H9 (cell line): ENCODE measurements around the gene VPS72. TPM values are rescaled to one million over a fixed set of nuclear protein-coding genes. Genes with fewer than 3 reads are reported as not detected.

Experiments
- DNase-seq: peaks from one replicate; pipeline ENCODE4 v3.0.0-alpha.2; 2017
- H2AFZ ChIP-seq: one replicate; pipeline ENCODE4 v1.6.1; 2013; ENCODE audit warnings: mild to moderate bottlenecking, low read length, control low read depth, moderate library complexity
- H2AK5ac ChIP-seq: 2 replicates; pipeline ENCODE4 v1.6.1; 2013; ENCODE audit warnings: low read length, control low read depth, mixed read lengths; ENCODE audit not compliant: insufficient read length
- H2BK120ac ChIP-seq: one replicate; pipeline ENCODE4 v1.6.1; 2013; ENCODE audit warnings: low read depth, mild to moderate bottlenecking, low read length, control low read depth, inconsistent platforms; ENCODE audit not compliant: poor library complexity, severe bottlenecking
- H2BK12ac ChIP-seq: 2 replicates; pipeline ENCODE4 v1.6.1; 2013; ENCODE audit warnings: low read length, control low read depth, mixed read lengths, low read depth; ENCODE audit not compliant: insufficient read length
- H2BK15ac ChIP-seq: 2 replicates; pipeline ENCODE4 v1.6.1; 2013; ENCODE audit warnings: low read depth, low read length, control low read depth
- H2BK20ac ChIP-seq: one replicate; pipeline ENCODE4 v1.6.1; 2013; ENCODE audit warnings: low read depth, mild to moderate bottlenecking, low read length, control low read depth, inconsistent platforms; ENCODE audit not compliant: poor library complexity, severe bottlenecking
- H2BK5ac ChIP-seq: 2 replicates; pipeline ENCODE4 v1.6.1; 2013; ENCODE audit warnings: low read length, control low read depth, mixed read lengths; ENCODE audit not compliant: insufficient read length
- H3K14ac ChIP-seq: 2 replicates; pipeline ENCODE4 v1.6.1; 2013; ENCODE audit warnings: low read length, control low read depth; ENCODE audit not compliant: insufficient read depth
- H3K18ac ChIP-seq: 2 replicates; pipeline ENCODE4 v1.6.1; 2013; ENCODE audit warnings: low read depth, mild to moderate bottlenecking, mixed read lengths, low read length, control low read depth; ENCODE audit not compliant: insufficient read length
- H3K23ac ChIP-seq: 2 replicates; pipeline ENCODE4 v1.6.1; 2013; ENCODE audit warnings: low read length, control low read depth, mixed read lengths, low read depth; ENCODE audit not compliant: insufficient read length
- H3K23me2 ChIP-seq: 2 replicates; pipeline ENCODE4 v1.6.1; 2013; ENCODE audit warnings: low read depth, mild to moderate bottlenecking, mixed read lengths, low read length, control low read depth; ENCODE audit not compliant: insufficient read length, poor library complexity, severe bottlenecking
- H3K27ac ChIP-seq: 2 replicates; pipeline ENCODE4 v1.5.1; 2013; ENCODE audit warnings: low read length, control low read depth, mixed read lengths, low read depth; ENCODE audit not compliant: insufficient read length
- H3K27me3 ChIP-seq: 2 replicates; pipeline ENCODE4 v1.6.1; 2013; ENCODE audit warnings: low read length, control low read depth, inconsistent platforms; ENCODE audit not compliant: insufficient read depth
- H3K4ac ChIP-seq: 2 replicates; pipeline ENCODE4 v1.6.1; 2013; ENCODE audit warnings: low read depth, mild to moderate bottlenecking, control low read depth, inconsistent platforms, low read length, moderate library complexity
- H3K4me1 ChIP-seq: 2 replicates; pipeline ENCODE4 v1.6.1; 2013; ENCODE audit warnings: low read length, control low read depth, inconsistent platforms; ENCODE audit not compliant: insufficient read depth
- H3K4me2 ChIP-seq: 2 replicates; pipeline ENCODE4 v1.6.1; 2013; ENCODE audit warnings: low read length, control low read depth, mixed read lengths; ENCODE audit not compliant: insufficient read length, insufficient read depth
- H3K56ac ChIP-seq: 2 replicates; pipeline ENCODE4 v1.6.1; 2013; ENCODE audit warnings: low read depth, mild to moderate bottlenecking, mixed read lengths, low read length, control low read depth; ENCODE audit not compliant: insufficient read length
- H3K79me1 ChIP-seq: 2 replicates; pipeline ENCODE4 v1.6.1; 2013; ENCODE audit warnings: low read depth, mild to moderate bottlenecking, moderate library complexity, low read length, control low read depth, inconsistent platforms; ENCODE audit not compliant: insufficient read depth, poor library complexity, severe bottlenecking
- H3K79me2 ChIP-seq: 2 replicates; pipeline ENCODE4 v1.6.1; 2013; ENCODE audit warnings: low read length, control low read depth, inconsistent platforms; ENCODE audit not compliant: insufficient read depth
- H3K9ac ChIP-seq: 2 replicates; pipeline ENCODE4 v1.6.1; 2013; ENCODE audit warnings: low read length, control low read depth, mixed read lengths; ENCODE audit not compliant: insufficient read length; ENCODE audit errors: extremely low read depth
- H3K9me3 ChIP-seq: one replicate; pipeline ENCODE4 v1.6.1; 2013; ENCODE audit warnings: low read depth, low read length, inconsistent platforms; ENCODE audit not compliant: control insufficient read depth
- H3T11ph ChIP-seq: one replicate; pipeline ENCODE4 v1.6.1; 2013; ENCODE audit warnings: mild to moderate bottlenecking, low read length, control low read depth, inconsistent platforms
- H4K20me1 ChIP-seq: one replicate; pipeline ENCODE4 v1.6.1; 2013; ENCODE audit not compliant: control insufficient read depth, insufficient read length, insufficient read depth
- H4K5ac ChIP-seq: 2 replicates; pipeline ENCODE4 v1.6.1; 2013; ENCODE audit warnings: low read depth, mild to moderate bottlenecking, mixed read lengths, low read length, control low read depth; ENCODE audit not compliant: insufficient read length
- H4K8ac ChIP-seq: replicated peaks from 2 replicates; pipeline ENCODE4 v1.6.1; 2013; ENCODE audit warnings: low read length, control low read depth, mixed read lengths, low read depth; ENCODE audit not compliant: insufficient read length
- H4K91ac ChIP-seq: 2 replicates; pipeline ENCODE4 v1.6.1; 2013; ENCODE audit warnings: low read depth, mild to moderate bottlenecking, moderate library complexity, mixed read lengths, low read length, control low read depth; ENCODE audit not compliant: insufficient read length
- H3K27ac Mint-ChIP-seq, 3 experiments: 2 replicates in 2 of 3; 3 replicates in 1 of 3; pipeline ENCODE4 v1.8.0; 2020 to 2021; ENCODE audit warnings: mixed read lengths in 3 of 3, mild to moderate bottlenecking in 1 of 3, moderate library complexity in 1 of 3
- H3K27me3 Mint-ChIP-seq: 2 replicates; pipeline ENCODE4 v1.8.0; 2021; ENCODE audit warnings: low read depth, mild to moderate bottlenecking, moderate library complexity, mixed read lengths
- H3K36me3 Mint-ChIP-seq, 3 experiments: 2 replicates in 2 of 3; 3 replicates in 1 of 3; pipeline ENCODE4 v1.8.0; 2020 to 2021; ENCODE audit warnings: low read depth in 3 of 3, mixed read lengths in 3 of 3; ENCODE audit not compliant: insufficient read depth in 1 of 3
- H3K4me1 Mint-ChIP-seq, 2 experiments: 2 replicates each; pipeline ENCODE4 v1.8.0; 2020; ENCODE audit warnings: mixed read lengths in 2 of 2
- H3K4me3 Mint-ChIP-seq, 2 experiments: 2 replicates in 1 of 2; 3 replicates in 1 of 2; pipeline ENCODE4 v1.8.0; 2020 to 2021; ENCODE audit warnings: mild to moderate bottlenecking in 2 of 2, mixed read lengths in 2 of 2, moderate library complexity in 1 of 2
- H3K9me3 Mint-ChIP-seq, 2 experiments: 2 replicates in 1 of 2; 3 replicates in 1 of 2; pipeline ENCODE4 v1.8.0; 2020; ENCODE audit warnings: mild to moderate bottlenecking in 2 of 2, mixed read lengths in 2 of 2, moderate library complexity in 1 of 2
- WGBS: extraction: QIAGEN DNeasy Blood & Tissue Kit; methylation state at CpG from one replicate; pipeline ENCODE4 v1.1.7; 2013; ENCODE audit warnings: missing lambda C conversion rate, low lambda C conversion rate, mixed read lengths; ENCODE audit not compliant: insufficient read length; ENCODE audit errors: extremely low coverage; 5-methylcytosine and 5-hydroxymethylcytosine counted together
- total RNA-seq: library from RNA; stranded (reverse); gene quantifications from 2 replicates; pipeline ENCODE4 v1.2.1, GENCODE V29; 2021
- TF ChIP-seq, protein P1 (sequence below): fragments of 200-600 bp; sonication (generic); conservative IDR thresholded peaks from 3 replicates; pipeline ENCODE4 v1.8.0; 2021; ENCODE audit warnings: antibody characterized with exemption, mild to moderate bottlenecking

Gene VPS72
- total RNA-seq, 1 experiment from 2014 or later, result 91.4 TPM

DNA sequence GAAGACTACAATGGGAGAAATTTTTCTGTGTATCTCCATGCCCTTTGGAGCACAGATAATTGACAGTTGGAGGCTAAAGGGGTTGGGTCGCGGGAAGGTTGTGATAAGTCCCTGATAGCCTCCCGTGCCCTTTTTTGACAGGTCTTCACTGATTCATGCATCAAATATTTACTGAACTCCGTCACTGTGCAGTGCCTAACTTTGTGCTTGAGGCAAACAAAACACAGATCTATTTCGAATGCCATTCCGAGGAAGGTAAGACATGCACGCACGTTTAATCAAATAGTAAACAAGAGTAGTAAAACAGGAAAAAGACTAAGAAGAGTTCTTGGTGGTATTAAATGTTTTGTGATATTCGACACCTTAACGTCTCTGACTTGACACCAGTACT, 7.9 kb upstream of the VPS72 start:
- peak overlapping the region; percentile 62 for H3K9ac ChIP-seq
- H3K27me3 ChIP-seq, result no peaks in the 10 kb centered on the region
- peaks cover 4% of the 10 kb centered on the region for H3K27me3 Mint-ChIP-seq
- H3K9me3 ChIP-seq, result no peaks in the 10 kb centered on the region
- H3K23me2 ChIP-seq, result peaks cover 6% of the 10 kb centered on the region
- no peak overlapping the region for H4K91ac ChIP-seq
- H3K23ac ChIP-seq, result no peak overlapping the region
- peak overlapping the region; percentile 97 for H3K4me2 ChIP-seq
- H3K79me1 ChIP-seq, result peaks cover 2% of the 10 kb centered on the region
- H3K27ac Mint-ChIP-seq, result peak overlapping the region; percentile 95 to 99 (median 99); a peak in 6 of 7 replicates
- no peaks in the 10 kb centered on the region for H3K4me1 ChIP-seq
- peak overlapping the region; percentile 94 to 99 for H3K4me3 Mint-ChIP-seq
- peaks cover 33% of the 10 kb centered on the region for H3K79me2 ChIP-seq
- no peak overlapping the region for H2AK5ac ChIP-seq
- no peak overlapping the region for H2BK120ac ChIP-seq
- no peak overlapping the region for H4K8ac ChIP-seq
- TF ChIP-seq, protein P1, sequence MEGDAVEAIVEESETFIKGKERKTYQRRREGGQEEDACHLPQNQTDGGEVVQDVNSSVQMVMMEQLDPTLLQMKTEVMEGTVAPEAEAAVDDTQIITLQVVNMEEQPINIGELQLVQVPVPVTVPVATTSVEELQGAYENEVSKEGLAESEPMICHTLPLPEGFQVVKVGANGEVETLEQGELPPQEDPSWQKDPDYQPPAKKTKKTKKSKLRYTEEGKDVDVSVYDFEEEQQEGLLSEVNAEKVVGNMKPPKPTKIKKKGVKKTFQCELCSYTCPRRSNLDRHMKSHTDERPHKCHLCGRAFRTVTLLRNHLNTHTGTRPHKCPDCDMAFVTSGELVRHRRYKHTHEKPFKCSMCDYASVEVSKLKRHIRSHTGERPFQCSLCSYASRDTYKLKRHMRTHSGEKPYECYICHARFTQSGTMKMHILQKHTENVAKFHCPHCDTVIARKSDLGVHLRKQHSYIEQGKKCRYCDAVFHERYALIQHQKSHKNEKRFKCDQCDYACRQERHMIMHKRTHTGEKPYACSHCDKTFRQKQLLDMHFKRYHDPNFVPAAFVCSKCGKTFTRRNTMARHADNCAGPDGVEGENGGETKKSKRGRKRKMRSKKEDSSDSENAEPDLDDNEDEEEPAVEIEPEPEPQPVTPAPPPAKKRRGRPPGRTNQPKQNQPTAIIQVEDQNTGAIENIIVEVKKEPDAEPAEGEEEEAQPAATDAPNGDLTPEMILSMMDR, result no peak
- no peak overlapping the region for H2BK5ac ChIP-seq
- no peak overlapping the region for H4K5ac ChIP-seq
- no peak overlapping the region for H3K14ac ChIP-seq
- peaks cover 6 to 19% (median 13%) of the 10 kb centered on the region in 3 experiments; a peak in 5 of 7 replicates for H3K36me3 Mint-ChIP-seq
- no peak overlapping the region for H2BK12ac ChIP-seq
- H3T11ph ChIP-seq, result no peak overlapping the region
- no peak overlapping the region for H3K18ac ChIP-seq
- no peak overlapping the region for H2AFZ ChIP-seq
- no peak overlapping the region for H3K4ac ChIP-seq
- no peak overlapping the region for H2BK20ac ChIP-seq
- H3K56ac ChIP-seq, result no peak overlapping the region
- H2BK15ac ChIP-seq, result no peak overlapping the region
- no CpG with 5 or more reads among the region's 10 CpGs for WGBS
- DNase-seq, result no peak
- H3K4me1 Mint-ChIP-seq, result peaks cover 20 to 23% of the 10 kb centered on the region in 2 experiments
- H3K9me3 Mint-ChIP-seq, result peaks cover 2% of the 10 kb centered on the region in 2 experiments; a peak in 2 of 5 replicates
- H4K20me1 ChIP-seq, result no peaks in the 10 kb centered on the region
- H3K27ac ChIP-seq, result no peak overlapping the region
